OCI-LY1 (cell line): ENCODE measurements around the gene HTRA3.

Experiments used
- H2AFZ ChIP-seq: fragments of 200-600 bp; sonication (generic), shearing (Covaris generic); 2 replicates; pipeline ENCODE4 v1.6.0; 2014; ENCODE audit warnings: antibody characterized with exemption, mild to moderate bottlenecking, low read length
- H3F3A ChIP-seq: fragments of 200-600 bp; sonication (generic), shearing (Covaris generic); 2 replicates; pipeline ENCODE4 v1.6.0; 2014; ENCODE audit warnings: mild to moderate bottlenecking, antibody characterized with exemption, low read length, moderate library complexity; ENCODE audit not compliant: insufficient read depth
- H3K27ac ChIP-seq: fragments of 200-600 bp; sonication (generic); 2 replicates; pipeline ENCODE4 v1.5.1; 2014; ENCODE audit warnings: low read length, mixed run types, mild to moderate bottlenecking, low read depth; ENCODE audit not compliant: poor library complexity, severe bottlenecking
- H3K27me3 ChIP-seq: fragments of 200-600 bp; sonication (generic); 2 replicates; pipeline ENCODE4 v1.6.0; 2014; ENCODE audit warnings: antibody characterized with exemption, mild to moderate bottlenecking, low read length, moderate library complexity; ENCODE audit not compliant: insufficient read depth
- H3K36me3 ChIP-seq: fragments of 200-600 bp; sonication (generic); 2 replicates; pipeline ENCODE4 v1.6.1; 2014; ENCODE audit warnings: mild to moderate bottlenecking, antibody characterized with exemption, low read length, moderate library complexity, mixed read lengths; ENCODE audit not compliant: insufficient read depth
- H3K4me1 ChIP-seq: fragments of 200-600 bp; sonication (generic); 2 replicates; pipeline ENCODE4 v1.5.1; 2014; ENCODE audit warnings: mild to moderate bottlenecking, low read length, moderate library complexity; ENCODE audit not compliant: insufficient read depth, severe bottlenecking
- H3K4me2 ChIP-seq: fragments of 200-600 bp; sonication (generic), shearing (Covaris generic); 2 replicates; pipeline ENCODE4 v1.6.1; 2014; ENCODE audit warnings: low read length
- H3K4me3 ChIP-seq: fragments of 200-600 bp; sonication (generic); 2 replicates; pipeline ENCODE4 v1.5.1; 2014; ENCODE audit warnings: low read length, low read depth, mild to moderate bottlenecking, mixed read lengths; ENCODE audit not compliant: poor library complexity, severe bottlenecking
- H3K79me2 ChIP-seq: fragments of 200-600 bp; shearing (Covaris generic); 2 replicates; pipeline ENCODE4 v1.6.1; 2016; ENCODE audit warnings: mixed run types, low read length, mixed read lengths; ENCODE audit not compliant: insufficient read depth
- H3K9ac ChIP-seq: fragments of 200-600 bp; sonication (generic), shearing (Covaris generic); 2 replicates; pipeline ENCODE4 v1.6.1; 2014; ENCODE audit warnings: mild to moderate bottlenecking, low read length, mixed read lengths
- H3K9me2 ChIP-seq: fragments of 200-600 bp; sonication (generic), shearing (Covaris generic); 2 replicates; pipeline ENCODE4 v1.6.1; 2014; ENCODE audit warnings: low read depth, mild to moderate bottlenecking, low read length, mixed read lengths
- H3K9me3 ChIP-seq: fragments of 200-600 bp; shearing (Covaris generic); 2 replicates; pipeline ENCODE4 v1.6.1; 2014; ENCODE audit warnings: low read length, mixed read lengths
- H4K20me1 ChIP-seq: fragments of 200-600 bp; sonication (generic), shearing (Covaris generic); 2 replicates; pipeline ENCODE4 v1.6.0; 2016; ENCODE audit warnings: mild to moderate bottlenecking, low read length; ENCODE audit not compliant: insufficient read depth
- EZH2 ChIP-seq: fragments of 200-600 bp; sonication (generic), shearing (Covaris generic); IDR thresholded peaks from 2 replicates; pipeline ENCODE4 v1.8.0; 2017; ENCODE audit warnings: borderline replicate concordance, mixed run types, mild to moderate bottlenecking, antibody characterized with exemption, low read length, moderate library complexity, mixed read lengths
- TF ChIP-seq, protein P1 (sequence below): fragments of 200-600 bp; sonication (generic), shearing (Covaris generic); IDR thresholded peaks from 2 replicates; pipeline ENCODE4 v1.5.1; 2017; ENCODE audit warnings: mild to moderate bottlenecking, antibody characterized with exemption, low read length, moderate library complexity, mixed read lengths

HTRA3 gene

DNA sequence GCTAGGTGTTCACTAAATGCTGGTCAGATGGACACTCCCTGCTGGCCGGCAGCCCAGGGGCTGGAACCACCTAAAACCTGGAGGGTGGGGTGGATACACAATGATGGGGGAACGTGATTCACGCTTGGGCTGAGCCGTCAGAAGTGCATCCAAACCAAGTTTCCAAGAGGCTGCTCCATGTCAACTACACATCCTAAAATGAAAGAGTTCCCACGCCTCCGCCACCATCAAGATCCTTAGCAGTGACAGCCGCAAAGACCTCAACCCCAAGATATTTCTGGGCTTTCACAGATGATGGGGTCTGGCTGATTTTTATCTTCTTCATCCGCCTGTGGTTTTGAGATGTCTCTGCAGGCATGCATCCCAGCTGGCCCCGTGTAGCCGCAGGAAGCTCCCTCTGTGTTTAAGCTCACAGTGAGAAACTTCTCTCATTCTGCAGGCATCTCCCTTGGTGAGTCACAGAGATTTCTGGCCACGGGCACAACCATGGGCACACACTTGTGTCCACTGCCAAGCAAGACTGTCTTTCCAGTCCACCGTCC, 84.4 kb downstream of the HTRA3 start:
- no peak overlapping the region for H3K4me3 ChIP-seq
- H3K79me2 ChIP-seq, result no peaks in the 10 kb centered on the region
- TF ChIP-seq EZH2, result no peak
- TF ChIP-seq, protein P1, sequence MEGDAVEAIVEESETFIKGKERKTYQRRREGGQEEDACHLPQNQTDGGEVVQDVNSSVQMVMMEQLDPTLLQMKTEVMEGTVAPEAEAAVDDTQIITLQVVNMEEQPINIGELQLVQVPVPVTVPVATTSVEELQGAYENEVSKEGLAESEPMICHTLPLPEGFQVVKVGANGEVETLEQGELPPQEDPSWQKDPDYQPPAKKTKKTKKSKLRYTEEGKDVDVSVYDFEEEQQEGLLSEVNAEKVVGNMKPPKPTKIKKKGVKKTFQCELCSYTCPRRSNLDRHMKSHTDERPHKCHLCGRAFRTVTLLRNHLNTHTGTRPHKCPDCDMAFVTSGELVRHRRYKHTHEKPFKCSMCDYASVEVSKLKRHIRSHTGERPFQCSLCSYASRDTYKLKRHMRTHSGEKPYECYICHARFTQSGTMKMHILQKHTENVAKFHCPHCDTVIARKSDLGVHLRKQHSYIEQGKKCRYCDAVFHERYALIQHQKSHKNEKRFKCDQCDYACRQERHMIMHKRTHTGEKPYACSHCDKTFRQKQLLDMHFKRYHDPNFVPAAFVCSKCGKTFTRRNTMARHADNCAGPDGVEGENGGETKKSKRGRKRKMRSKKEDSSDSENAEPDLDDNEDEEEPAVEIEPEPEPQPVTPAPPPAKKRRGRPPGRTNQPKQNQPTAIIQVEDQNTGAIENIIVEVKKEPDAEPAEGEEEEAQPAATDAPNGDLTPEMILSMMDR, result no peak
- no peak overlapping the region for H3K27ac ChIP-seq
- H3K4me1 ChIP-seq, result peaks cover 3% of the 10 kb centered on the region
- H2AFZ ChIP-seq, result no peak overlapping the region
- no peaks in the 10 kb centered on the region for H3K9me2 ChIP-seq
- no peaks in the 10 kb centered on the region for H3K9me3 ChIP-seq
- no peaks in the 10 kb centered on the region; the same call in 1 of the 2 replicates for H3K27me3 ChIP-seq
- H3F3A ChIP-seq, result no peaks in the 10 kb centered on the region
- H4K20me1 ChIP-seq, result no peaks in the 10 kb centered on the region
- no peaks in the 10 kb centered on the region; the same call in 1 of the 2 replicates for H3K36me3 ChIP-seq
- H3K9ac ChIP-seq, result no peak overlapping the region
- H3K4me2 ChIP-seq, result no peak overlapping the region

GRCh38 chr4:8355306-8355705, 85.8 kb downstream of the HTRA3 start:
- H3K4me2 ChIP-seq, result no peak overlapping the region

DNA sequence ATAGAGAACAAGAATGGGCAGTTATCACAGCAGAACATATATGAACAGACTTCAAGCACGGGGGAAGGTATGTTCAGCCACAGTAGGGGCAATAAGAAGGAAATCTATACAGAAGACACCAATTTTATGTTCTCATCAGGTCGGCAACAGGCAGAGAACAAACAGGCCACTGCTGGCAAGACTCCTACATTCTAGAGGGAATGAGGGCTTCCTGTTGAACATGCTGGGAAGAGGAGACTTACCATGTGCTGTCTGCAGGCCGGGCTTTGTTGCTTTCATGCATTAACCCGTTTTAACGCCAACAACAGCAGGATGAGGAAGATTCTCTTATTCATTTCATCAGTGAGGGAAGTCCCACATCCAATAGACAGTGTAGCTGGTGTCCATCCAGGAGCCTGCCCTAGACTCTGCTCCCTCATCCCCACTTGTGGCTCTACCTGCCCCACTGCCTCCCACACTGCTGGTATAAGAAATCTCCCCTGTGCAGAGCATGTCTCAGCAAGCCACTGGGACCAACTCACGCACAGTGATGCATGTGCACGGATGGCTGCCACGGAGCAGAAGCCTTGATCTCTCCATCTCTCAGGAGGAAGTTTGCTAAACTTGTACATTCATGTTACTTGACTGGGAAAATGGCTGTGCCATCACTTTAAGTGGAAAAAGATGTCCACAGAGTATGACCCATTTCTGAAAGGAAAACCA, 86.5 kb downstream of the HTRA3 start:
- no peaks in the 10 kb centered on the region for H3K9me3 ChIP-seq
- H3K9ac ChIP-seq, result no peak overlapping the region
- no peaks in the 10 kb centered on the region for H3K79me2 ChIP-seq
- H3K27ac ChIP-seq, result no peak overlapping the region
- no peak overlapping the region for H2AFZ ChIP-seq
- no peak overlapping the region for H3K4me3 ChIP-seq
- no peaks in the 10 kb centered on the region; the same call in 1 of the 2 replicates for H3K36me3 ChIP-seq
- H3F3A ChIP-seq, result no peaks in the 10 kb centered on the region
- no peaks in the 10 kb centered on the region for H4K20me1 ChIP-seq
- H3K27me3 ChIP-seq, result no peaks in the 10 kb centered on the region; the same call in 1 of the 2 replicates
- no peak overlapping the region for H3K4me2 ChIP-seq
- H3K9me2 ChIP-seq, result no peaks in the 10 kb centered on the region
- peaks cover 3% of the 10 kb centered on the region for H3K4me1 ChIP-seq
- TF ChIP-seq, protein P1, result no peak
- TF ChIP-seq EZH2, result no peak

More at GRCh38 chr4:8355306-8355705, 85.8 kb downstream of the HTRA3 start:
- Histone ChIP-seq H3K4me3 (no peak overlapping the region), H3K27me3 (no peaks in the 10 kb centered on the region; the same call in 1 of the 2 replicates), H3K27ac (no peak overlapping the region), H2AFZ (no peak overlapping the region), H3K9me3 (no peaks in the 10 kb centered on the region), H3K9ac (no peak overlapping the region), H3K4me1 (peaks cover 3% of the 10 kb centered on the region), H4K20me1 (no peaks in the 10 kb centered on the region), H3K9me2 (no peaks in the 10 kb centered on the region), H3K36me3 (no peaks in the 10 kb centered on the region; the same call in 1 of the 2 replicates), H3F3A (no peaks in the 10 kb centered on the region), H3K79me2 (no peaks in the 10 kb centered on the region)
- TF ChIP-seq, protein P1, result no peak
- no peak for TF ChIP-seq EZH2
